Measurements from ENCODE around the gene PPP6R2.

Gene PPP6R2

DNA sequence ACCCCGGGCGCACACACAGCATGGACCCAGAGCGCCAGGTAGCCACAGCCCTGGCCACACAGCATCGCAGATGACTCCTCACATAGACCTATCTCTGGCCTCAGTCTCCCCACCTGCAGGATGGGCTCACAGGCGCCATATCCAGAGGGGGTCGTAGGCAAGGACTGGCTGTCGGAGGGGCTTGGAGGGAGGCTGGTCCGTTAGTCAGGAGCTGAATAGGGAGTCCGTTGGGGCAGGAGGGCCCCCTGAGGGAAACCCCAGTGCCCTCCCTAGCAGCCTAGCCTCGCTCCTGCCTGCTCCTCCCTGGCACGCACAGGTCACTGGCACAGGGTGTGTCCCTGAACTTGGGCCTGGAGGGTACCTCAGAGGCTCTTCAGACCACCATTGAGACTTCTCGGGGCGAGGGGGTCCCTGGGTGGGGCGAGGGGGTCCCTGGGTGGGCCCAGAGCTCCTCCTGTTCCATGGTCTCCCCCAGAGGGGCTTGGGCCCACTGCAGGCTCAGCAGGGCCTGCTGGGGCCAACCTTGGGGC lies 37.7 kb upstream of the PPP6R2 start:
- no peak for DNase-seq (ENCODE audit: low spot score)

- peak; percentile 79 for DNase-seq (ENCODE audit: low spot score)
These were observed 37.1 kb upstream of the PPP6R2 start for GRCh38 chr22:50305923-50306566.

DNA sequence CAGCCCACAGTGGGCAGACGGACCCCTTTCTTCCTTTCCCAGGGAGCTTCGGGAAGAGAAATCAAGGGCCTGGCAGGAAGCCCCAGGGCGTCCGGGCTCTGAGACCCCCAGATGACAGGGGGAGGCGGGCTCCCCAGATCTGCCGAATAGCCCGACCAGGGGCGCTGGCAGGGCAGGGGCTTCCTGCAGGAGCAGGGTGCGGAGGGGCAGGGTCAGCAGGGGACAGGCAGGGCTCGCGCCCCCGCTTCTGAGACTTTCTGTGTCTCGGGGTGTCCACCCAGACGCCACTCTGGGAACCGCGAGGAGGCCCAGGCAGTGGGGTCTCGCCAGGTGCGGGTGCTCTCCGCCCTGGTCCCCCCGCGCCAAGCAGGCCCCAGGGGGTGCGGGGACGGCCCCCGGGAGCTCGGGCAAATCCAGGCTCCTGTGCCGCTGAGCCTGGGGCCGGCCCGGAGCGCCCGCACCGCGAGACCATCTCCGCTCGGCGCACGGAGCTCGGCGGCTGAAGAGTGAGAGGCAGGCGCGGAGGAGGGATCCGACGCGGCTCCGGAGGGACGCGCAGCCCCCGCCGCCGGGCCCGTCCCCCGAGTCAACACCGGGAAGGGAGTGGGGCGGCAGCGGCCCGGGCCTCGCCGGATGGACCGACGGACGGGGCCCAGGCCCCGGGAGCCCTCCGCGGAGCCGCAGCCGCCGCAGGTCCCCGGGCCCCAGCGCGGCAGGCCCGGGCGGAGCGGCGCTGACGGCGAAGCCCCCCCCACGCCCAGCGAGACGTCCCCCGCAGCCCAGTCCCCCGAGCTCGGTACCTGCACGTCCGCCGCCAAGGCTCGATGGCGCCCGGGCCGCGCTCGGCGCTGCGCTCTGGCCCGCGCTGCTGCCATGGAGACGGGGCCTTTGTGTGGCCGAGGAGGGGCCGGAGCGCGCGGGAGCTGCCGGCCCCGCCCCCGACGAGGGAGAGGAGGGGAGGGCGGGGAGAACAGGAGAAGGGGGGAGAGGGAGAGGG lies 36.1 kb upstream of the PPP6R2 start, which contains the start of gene PLXNB2:
PLXNB2 (minus strand) TSS at position 894 of the 997 bp plus-strand sequence. CDS start 17,062 bp downstream, outside the sequence.
- peak; percentile 92 for DNase-seq (ENCODE audit: low spot score)

DNA sequence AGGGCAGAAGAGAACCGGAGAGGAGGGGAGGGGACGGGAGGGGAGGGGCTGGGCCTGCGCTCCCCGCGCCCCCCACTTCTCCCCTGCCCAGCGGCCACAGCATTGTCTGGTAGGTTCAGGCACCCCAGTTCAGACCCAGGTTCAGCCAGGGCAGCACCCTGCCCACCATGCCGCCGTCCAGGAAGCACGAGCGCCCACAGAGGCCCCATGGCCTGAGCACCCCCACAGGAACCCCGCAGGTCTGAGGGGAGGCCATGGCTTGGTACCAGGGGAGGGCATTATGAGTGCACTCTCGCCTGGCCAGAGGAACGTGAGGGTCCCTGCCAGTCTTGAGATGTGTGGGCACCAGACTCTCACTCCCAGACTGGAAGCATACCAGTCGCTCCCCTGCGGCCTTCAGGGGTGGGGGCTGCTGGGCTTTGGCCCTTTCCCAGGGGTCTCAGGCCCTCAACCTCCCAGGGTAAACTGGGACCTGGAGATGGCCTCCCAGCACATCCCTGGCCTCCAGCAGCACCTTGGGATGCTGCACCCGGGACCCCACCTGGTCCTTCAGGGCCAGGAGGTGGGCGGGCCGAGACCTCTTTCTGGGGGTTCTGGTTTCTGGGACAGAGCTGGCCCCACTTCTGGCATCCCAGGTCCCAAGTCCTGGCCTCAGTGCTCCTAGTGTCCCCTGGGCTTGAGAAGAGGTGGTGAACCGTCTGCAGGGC lies 35.1 kb upstream of the PPP6R2 start:
- peak; percentile 60 for DNase-seq (ENCODE audit: low spot score)

DNA sequence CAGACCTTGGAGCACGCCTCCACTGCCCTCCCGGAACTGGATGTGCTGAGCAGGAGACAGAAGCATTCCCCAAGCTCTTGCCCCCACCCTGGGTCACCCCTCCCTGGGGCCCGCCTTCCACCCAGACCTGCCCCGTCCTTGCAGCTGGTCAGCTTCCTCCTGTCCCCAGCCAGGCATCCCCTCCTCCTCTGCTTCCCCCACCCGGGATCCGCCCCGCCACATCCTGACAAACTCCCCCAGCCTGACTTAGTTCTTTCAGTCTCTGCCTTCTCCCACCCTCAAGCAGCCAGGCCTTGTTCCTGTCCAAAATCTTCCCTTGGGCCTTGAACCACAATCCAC lies 34.6 kb upstream of the PPP6R2 start:
- no peak for DNase-seq (ENCODE audit: low spot score)

DNA sequence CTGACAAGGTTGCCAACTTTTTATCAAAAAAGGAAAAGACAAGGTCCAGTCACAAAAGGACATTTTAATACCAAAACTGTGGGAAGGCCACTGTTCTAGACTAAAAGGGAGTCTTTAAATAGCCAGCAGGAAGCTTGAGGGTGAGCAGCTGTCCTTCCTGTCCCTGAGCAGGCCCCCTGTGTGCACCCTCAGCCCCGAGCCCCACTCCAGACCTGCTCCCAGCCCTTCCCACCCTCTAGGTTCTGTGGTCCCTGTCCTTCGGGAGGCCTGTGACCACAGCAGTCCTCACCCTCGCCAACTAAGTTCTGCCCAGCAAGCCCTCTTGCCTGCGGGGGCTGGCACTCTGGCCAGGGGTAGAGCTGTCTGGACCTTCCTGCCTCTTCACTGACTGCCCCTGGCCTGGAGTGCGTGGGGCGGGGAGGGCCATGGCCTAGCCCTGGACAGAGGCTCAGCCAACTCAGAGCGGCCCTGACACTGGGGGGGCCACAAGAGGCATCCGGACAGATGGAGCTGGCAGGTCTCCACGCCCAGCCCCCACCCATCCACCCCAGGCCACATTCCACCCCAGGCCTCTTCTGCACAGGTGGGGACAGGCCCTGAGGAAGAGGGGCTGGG lies 34.0 kb upstream of the PPP6R2 start:
- DNase-seq (ENCODE audit: low spot score) = no peak

- DNase-seq (ENCODE audit: low spot score) = no peak
These were observed 33.5 kb upstream of the PPP6R2 start for GRCh38 chr22:50309601-50309991.

DNA sequence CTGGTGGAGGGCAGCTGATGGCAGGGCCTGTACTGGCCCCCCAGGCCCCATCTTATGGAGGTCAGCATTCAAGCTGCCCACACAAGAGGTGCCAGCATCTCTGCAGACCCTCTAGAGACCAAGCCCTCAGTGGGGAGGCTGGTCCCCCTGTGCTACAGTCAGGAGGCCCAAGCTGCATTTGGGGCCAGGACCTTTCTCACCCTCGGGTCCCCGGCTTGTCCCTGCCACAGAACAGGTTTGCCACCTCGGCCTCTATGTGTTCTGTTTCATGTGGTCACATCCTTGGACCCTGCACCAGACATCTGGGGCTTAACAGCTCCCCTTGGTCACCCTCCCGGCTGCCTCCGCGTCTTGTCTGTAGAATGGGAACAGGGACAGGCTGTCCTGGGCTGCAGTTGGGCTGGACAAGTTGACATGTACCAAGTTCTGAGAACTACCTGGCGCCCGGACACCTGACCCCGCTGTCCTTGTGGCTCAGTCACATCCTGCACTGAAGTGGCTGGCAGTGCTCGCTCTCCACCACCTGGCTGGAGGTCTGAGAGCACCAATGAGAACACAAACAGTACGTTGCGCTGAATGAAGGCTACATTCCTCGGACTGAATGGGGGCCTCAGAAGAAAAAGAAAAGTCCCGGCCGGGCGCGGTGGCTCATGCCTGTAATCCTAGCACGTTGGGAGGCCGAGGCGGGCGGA lies 33.0 kb upstream of the PPP6R2 start:
- no peak for DNase-seq (ENCODE audit: low spot score)

DNA sequence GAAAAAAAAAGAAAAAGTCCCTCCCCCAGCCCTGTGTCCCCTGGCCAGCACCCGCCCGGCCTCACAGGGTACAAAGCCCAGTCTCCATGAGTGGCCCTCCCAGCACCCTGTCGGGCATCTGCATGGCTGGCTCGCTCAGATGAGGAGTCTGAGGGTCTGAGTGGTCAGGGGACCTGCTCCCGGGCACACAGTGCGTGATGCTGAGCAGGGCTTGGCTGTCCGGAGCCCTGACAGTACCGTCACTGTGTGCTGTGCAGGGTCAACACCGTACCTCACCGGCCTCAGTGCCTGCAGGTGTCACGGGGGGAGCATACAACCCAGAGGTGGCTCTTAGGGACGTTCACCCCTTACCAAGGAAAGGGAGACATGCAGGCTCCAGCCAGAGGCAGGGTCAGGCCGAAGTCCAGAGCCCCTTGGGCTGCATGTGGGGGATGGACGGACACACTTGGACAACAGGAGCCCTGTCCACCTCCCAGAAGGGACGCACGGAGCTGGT lies 32.1 kb upstream of the PPP6R2 start:
- no peak for DNase-seq (ENCODE audit: low spot score)

DNA sequence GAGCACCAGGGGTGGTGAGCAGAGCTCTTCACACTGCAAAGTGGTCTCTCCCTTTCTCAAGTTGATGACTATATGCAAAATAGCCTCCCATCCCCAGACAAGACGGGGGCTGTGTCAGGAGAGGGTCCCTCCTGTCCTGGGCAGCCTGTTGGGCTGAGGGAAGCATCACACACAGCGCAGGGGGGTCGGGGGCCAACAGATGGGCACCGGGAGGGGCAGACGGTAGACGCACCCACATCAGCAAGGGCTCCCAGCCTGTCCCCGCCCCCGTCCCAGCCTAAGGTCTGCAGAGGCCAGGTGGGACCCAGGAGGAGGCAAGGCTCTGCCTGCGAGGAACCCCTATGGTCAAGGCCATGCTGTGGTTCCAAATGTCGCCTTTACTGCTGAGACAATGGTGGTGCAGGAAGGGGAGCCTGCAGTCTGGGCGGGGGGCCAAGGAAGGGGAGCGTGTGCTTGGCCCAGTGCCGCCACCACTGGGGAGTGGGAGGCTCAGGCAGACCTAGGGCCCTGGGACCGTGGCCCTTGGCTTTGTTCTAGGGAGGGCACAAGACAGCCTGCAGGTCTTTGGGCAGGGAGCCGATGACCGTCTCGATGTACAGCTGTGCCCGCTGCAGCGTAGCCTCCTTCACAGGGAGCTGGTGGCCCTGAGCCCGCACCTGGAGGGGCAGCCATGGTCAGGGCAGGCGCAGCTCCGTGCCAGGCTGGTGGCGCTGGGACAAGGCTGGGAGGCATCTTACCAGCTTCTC lies 31.3 kb upstream of the PPP6R2 start:
- DNase-seq (ENCODE audit: low spot score) = no peak

GRCh38 chr22:50312371-50312770 lies 30.8 kb upstream of the PPP6R2 start:
- DNase-seq (ENCODE audit: low spot score) = no peak

- DNase-seq (ENCODE audit: low spot score) = no peak
These were observed 30.1 kb upstream of the PPP6R2 start for GRCh38 chr22:50313021-50313420.

DNA sequence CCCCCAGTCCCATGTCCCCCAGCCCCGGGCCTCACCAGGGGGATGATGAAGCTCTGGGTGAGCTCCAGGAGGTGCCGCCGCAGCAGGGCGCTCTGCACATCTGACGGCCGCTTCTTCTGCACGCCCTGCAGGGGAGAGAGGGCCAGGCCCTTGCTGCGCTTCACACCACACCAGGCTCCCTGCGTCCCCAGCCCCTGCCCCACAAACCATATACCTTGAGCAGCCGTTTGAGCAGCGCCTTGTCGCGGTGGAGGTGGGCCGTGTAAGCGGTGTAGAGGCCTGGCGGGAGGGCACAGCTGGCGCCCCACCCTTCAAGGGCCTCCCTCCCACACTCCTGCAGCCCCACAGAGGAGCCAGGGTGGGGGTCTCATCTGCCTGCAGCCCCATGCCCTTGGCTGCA lies 29.5 kb upstream of the PPP6R2 start:
- DNase-seq (ENCODE audit: low spot score) = no peak

DNA sequence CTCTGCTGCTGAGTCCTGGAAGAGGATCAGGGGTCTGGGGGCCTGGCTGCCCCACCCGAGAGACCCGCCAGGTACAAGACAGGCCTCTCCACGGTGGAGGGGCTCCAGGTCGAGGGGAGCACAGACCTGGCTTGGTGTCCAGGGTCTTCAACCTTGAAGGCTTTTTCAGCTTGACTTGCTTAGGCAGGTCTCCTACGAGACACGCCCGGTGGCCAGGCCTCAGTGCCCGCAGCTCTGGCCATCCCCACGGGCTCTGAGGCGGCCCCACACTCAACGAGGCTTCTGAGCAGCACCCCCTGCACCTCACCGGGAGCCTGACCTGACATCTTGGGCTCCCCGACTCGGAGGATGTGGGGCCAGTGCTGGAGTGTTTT lies 29.1 kb upstream of the PPP6R2 start:
- no peak for DNase-seq (ENCODE audit: low spot score)

GRCh38 chr22:50314455-50315288 lies 28.5 kb upstream of the PPP6R2 start:
- DNase-seq (ENCODE audit: low spot score) = no peak

DNA sequence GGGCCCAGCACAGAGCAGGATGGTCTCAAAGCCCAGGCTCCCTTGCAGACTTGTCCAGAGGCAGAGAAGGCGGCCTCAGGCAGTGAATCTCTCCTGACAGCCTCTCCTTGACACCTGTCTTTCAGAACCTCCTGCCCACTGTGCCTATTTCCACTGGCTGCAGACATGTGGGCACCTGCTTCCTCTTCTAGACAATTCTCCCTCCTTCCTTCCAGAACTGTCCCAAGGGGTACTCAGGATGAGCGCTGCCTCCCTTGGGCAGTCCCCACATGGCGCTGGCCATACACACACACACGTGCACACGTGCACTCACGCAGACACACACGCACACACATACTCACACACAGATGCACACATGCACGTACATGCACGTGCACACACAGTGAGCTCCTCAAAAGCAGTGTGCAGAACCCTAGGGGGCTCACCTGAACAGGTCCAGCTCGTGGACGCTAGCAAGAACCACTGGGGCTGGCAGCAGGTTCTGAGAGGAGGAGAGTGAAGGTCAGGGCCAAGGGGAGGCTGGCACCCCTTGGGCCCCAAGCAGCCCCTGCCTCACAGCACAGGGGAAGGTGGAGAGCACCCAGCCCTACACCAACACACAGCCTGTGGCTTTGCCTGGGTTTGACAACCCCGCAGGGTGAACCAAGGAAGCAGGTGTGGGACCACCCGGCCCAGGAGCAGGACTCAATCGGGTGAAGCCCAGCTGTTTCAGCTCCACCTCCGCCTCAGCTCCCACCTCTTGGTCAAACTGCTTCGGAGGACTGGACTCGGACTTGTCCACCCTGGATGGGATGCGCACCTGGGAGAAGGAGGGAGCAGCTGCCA lies 27.6 kb upstream of the PPP6R2 start:
- no peak for DNase-seq (ENCODE audit: low spot score)

DNA sequence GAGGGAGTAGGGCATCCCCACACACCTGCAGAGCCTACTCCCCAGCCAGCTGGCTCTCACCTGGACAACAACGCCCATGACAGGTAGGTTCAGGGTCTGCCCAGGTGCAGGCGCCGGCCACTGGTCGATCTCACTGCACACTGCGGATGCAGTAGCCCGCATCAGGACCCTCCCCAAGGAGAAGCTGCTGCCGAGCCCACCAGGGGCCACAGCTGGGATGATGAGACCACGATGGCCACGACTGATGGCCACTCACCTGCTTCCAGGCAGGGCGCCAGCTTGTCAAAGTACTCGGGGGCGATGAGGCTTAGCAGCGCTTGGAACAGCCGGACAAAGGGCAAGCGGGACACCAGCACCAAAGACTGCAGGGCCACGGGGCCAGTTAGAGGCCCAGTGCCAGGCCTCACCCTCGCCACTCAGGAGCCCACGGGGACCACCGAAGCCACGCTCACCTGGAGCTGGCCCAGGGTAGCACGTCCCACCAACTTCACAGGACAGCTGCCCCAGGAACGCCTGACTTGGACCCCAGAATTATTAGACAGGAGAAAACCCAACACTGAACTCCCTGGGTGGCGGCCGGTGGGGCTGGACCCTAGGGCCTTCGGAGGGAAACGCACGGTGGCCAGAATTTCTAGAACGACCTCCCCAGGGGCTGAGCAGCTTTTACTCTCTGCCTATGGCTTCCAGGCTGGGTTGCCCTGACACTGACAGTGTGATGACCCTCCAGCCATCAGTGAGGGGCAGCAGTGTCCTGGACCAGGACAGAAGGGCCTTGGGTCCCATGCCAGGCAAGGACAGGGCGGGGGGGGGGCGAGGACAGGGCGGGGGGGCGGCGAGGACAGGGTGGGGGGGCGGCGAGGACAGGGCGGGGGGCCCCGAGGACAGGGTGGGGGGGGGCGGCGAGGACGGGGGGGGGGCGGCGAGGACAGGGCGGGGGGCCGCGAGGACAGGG lies 26.7 kb upstream of the PPP6R2 start:
- DNase-seq (ENCODE audit: low spot score) = no peak

- DNase-seq (ENCODE audit: low spot score) = no peak
These were observed 25.9 kb upstream of the PPP6R2 start for GRCh38 chr22:50317178-50317577.

All from D341Med (cell line).